GM19455 (cell line): ENCODE data around the gene EPHA1.

Experiments
- ATAC-seq: cut with Tn5 transposase; IDR thresholded peaks from one replicate; pipeline ENCODE4 v1.9.1; 2021; ENCODE audit not compliant: unreplicated experiment

The EPHA1 gene

GRCh38 chr7:143352531-143353002 lies 56.1 kb downstream of the EPHA1 start:
- ATAC-seq: no peak

GRCh38 chr7:143351574-143351973 lies 57.1 kb downstream of the EPHA1 start:
- ATAC-seq: no peak

GRCh38 chr7:143351060-143351459 lies 57.6 kb downstream of the EPHA1 start:
- no peak for ATAC-seq

GRCh38 chr7:143347950-143348349 lies 60.7 kb downstream of the EPHA1 start:
- no peak for ATAC-seq

GRCh38 chr7:143346018-143346417 lies 62.6 kb downstream of the EPHA1 start:
- ATAC-seq: no peak

- ATAC-seq: peak; percentile 73
These were observed 63.2 kb downstream of the EPHA1 start for GRCh38 chr7:143345428-143345900.

GRCh38 chr7:143343596-143343995 lies 65.1 kb downstream of the EPHA1 start:
- ATAC-seq: no peak

- ATAC-seq: no peak
These were observed 66.8 kb downstream of the EPHA1 start for GRCh38 chr7:143341842-143342241.
